GM12878 (cell line): ENCODE data around the gene PRKN.

Experiments
- POLR2A ChIP-seq: IDR thresholded peaks from 2 replicates; pipeline ENCODE4 v1.6.1; 2011; ENCODE audit warnings: low read depth, mild to moderate bottlenecking, low read length
- POLR2AphosphoS5 ChIP-seq: IDR thresholded peaks from 2 replicates; pipeline ENCODE4 v1.6.1; 2011; ENCODE audit warnings: mild to moderate bottlenecking, low read length, inconsistent platforms
- TF ChIP-seq, protein P1 (sequence below): fragments of 450-650 bp; IDR thresholded peaks from 2 replicates; pipeline ENCODE4 v1.6.1; 2016; ENCODE audit warnings: mild to moderate bottlenecking

DNA sequence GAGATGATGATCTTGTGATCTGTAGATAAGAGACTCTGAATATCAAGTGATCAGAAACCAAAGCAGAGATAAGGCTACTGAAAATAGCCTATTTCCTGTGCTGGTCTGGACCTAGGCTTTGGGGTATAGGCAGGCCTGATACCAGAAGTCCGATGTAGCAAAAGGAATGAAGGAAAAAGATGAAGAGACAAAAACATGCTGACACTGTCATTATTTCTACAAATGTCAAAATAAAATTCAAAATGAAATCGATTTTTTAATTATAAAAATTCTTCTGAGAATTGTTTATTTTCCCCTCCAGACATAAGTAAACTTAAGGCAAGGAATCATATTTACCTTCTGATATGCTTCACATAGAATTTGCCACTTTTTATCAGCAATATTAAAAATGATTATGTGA is 252.8 kb downstream of the PRKN start:
- no peak for TF ChIP-seq POLR2AphosphoS5
- TF ChIP-seq, protein P1, sequence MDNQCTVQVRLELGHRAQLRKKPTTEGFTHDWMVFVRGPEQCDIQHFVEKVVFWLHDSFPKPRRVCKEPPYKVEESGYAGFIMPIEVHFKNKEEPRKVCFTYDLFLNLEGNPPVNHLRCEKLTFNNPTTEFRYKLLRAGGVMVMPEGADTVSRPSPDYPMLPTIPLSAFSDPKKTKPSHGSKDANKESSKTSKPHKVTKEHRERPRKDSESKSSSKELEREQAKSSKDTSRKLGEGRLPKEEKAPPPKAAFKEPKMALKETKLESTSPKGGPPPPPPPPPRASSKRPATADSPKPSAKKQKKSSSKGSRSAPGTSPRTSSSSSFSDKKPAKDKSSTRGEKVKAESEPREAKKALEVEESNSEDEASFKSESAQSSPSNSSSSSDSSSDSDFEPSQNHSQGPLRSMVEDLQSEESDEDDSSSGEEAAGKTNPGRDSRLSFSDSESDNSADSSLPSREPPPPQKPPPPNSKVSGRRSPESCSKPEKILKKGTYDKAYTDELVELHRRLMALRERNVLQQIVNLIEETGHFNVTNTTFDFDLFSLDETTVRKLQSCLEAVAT = no peak
- TF ChIP-seq POLR2A = no peak
